HCT116 (cell line): ENCODE results near the gene GALNT11. TPM values are rescaled to one million over a fixed set of nuclear protein-coding genes. Genes with fewer than 3 reads are reported as not detected.

Source experiments
- ATAC-seq: fragments of 200-7000 bp; cut with Tn5 transposase; 2 replicates; pipeline ENCODE4 v1.9.1; 2020; ENCODE audit warnings: mild to moderate bottlenecking, moderate library complexity
- BruUV-seq: library from RNA; stranded (reverse); fragments of 400-500 nt; replicated peaks from 2 replicates; lab custom pipeline; 2021; lab: Mats Ljungman, UMichigan
- CTCF ChIA-PET: fragments of 300-600 bp; sonication (Branson Sonifier 250); formaldehyde crosslinking; loops from one replicate; lab custom pipeline; 2021; ENCODE audit warnings: antibody characterized with exemption; lab: Charles Lee
- POLR2A ChIA-PET: fragments of 300-600, 350-600 bp; sonication (Branson Sonifier 250); formaldehyde crosslinking; loops from one replicate; lab custom pipeline; 2021; ENCODE audit warnings: antibody characterized with exemption; lab: Charles Lee
- RAD21 ChIA-PET, 2 experiments: fragments of 300-600 bp; sonication (Branson Sonifier 250); formaldehyde crosslinking; loops; one replicate each; lab custom pipeline; 2023; ENCODE audit warnings: low total read pairs in 2 of 2; ENCODE audit not compliant: uncharacterized antibody in 2 of 2, unreplicated experiment in 2 of 2, low non-redundant PET in 1 of 2; lab: Charles Lee
- DNase-seq: peaks from one replicate; pipeline ENCODE4 v3.0.0-alpha.2; 2010; ENCODE audit warnings: low read depth, low spot score
- H2AFZ ChIP-seq: fragments of 200-600 bp; shearing (Covaris generic), sonication (generic); 2 replicates; pipeline ENCODE4 v1.6.1; 2017; ENCODE audit warnings: low read depth, mixed run types, mixed read lengths, antibody characterized with exemption, low read length; ENCODE audit not compliant: poor library complexity, severe bottlenecking
- H3K27ac ChIP-seq: 2 replicates; pipeline ENCODE4 v1.5.1; 2012; ENCODE audit warnings: low read depth, low read length
- H3K27me3 ChIP-seq: fragments of 200-600 bp; sonication (generic); 2 replicates; pipeline ENCODE4 v1.6.1; 2016; ENCODE audit warnings: mixed run types, low read length, mixed read lengths; ENCODE audit not compliant: insufficient read depth
- H3K36me3 ChIP-seq, 2 experiments: fragments of 200-500 bp in 1 of 2; fragments of 200-600 bp in 1 of 2; sonication (Bioruptor generic) in 1 of 2; sonication (generic) in 1 of 2; 2 replicates each; pipeline versions ENCODE4 v1.5.1 to v1.6.1; 2014 to 2016; ENCODE audit warnings: low read length in 2 of 2, inconsistent platforms in 1 of 2, mixed read lengths in 1 of 2, mixed run types in 1 of 2; ENCODE audit not compliant: insufficient read depth in 2 of 2, control insufficient read depth in 1 of 2
- H3K4me1 ChIP-seq, 2 experiments: fragments of 200-600 bp in 1 of 2; sonication (generic) in 1 of 2; 2 replicates each; pipeline versions ENCODE4 v1.5.1 to v1.6.1; 2012 to 2017; ENCODE audit warnings: low read length in 2 of 2, inconsistent platforms in 1 of 2, mild to moderate bottlenecking in 1 of 2, mixed read lengths in 1 of 2, mixed run types in 1 of 2, moderate library complexity in 1 of 2; ENCODE audit not compliant: insufficient read depth in 2 of 2, control insufficient read depth in 1 of 2
- H3K4me2 ChIP-seq: fragments of 200-600 bp; sonication (generic); 2 replicates; pipeline ENCODE4 v1.6.1; 2017; ENCODE audit warnings: mixed run types, low read length, mixed read lengths
- H3K4me3 ChIP-seq, 2 experiments: fragments of 200-600 bp in 1 of 2; sonication (generic) in 1 of 2; replicated peaks in 1 of 2; 2 replicates each; pipeline ENCODE4 v1.5.1; 2011 to 2016; ENCODE audit warnings: low read length in 2 of 2, control low read depth in 1 of 2, low read depth in 1 of 2, mild to moderate bottlenecking in 1 of 2, mixed read lengths in 1 of 2, mixed run types in 1 of 2
- H3K79me2 ChIP-seq: fragments of 200-600 bp; sonication (generic); 2 replicates; pipeline ENCODE4 v1.6.1; 2017; ENCODE audit warnings: mild to moderate bottlenecking, mixed run types, low read length, moderate library complexity, mixed read lengths; ENCODE audit not compliant: insufficient read depth
- H3K9ac ChIP-seq: fragments of 200-600 bp; sonication (generic); 2 replicates; pipeline ENCODE4 v1.6.1; 2016; ENCODE audit warnings: low read length, mixed read lengths
- H3K9me2 ChIP-seq: fragments of 200-600 bp; sonication (generic), shearing (Covaris generic); 2 replicates; pipeline ENCODE4 v1.6.1; 2017; ENCODE audit warnings: mixed run types, mild to moderate bottlenecking, moderate library complexity; ENCODE audit not compliant: insufficient read depth
- H3K9me3 ChIP-seq, 2 experiments: fragments of 200-500 bp in 1 of 2; fragments of 200-600 bp in 1 of 2; sonication (Bioruptor generic) in 1 of 2; sonication (generic) in 1 of 2; 2 replicates each; pipeline ENCODE4 v1.6.1; 2014 to 2017; ENCODE audit warnings: low read length in 2 of 2, mixed read lengths in 2 of 2, inconsistent platforms in 1 of 2, low read depth in 1 of 2, mild to moderate bottlenecking in 1 of 2, mixed run types in 1 of 2, moderate library complexity in 1 of 2; ENCODE audit not compliant: control insufficient read depth in 1 of 2, insufficient read depth in 1 of 2
- H4K20me1 ChIP-seq: fragments of 200-600 bp; sonication (generic), shearing (Covaris generic); 2 replicates; pipeline ENCODE4 v1.6.1; 2017; ENCODE audit warnings: mixed run types, mild to moderate bottlenecking, moderate library complexity; ENCODE audit not compliant: insufficient read depth
- EGR1 ChIP-seq: IDR thresholded peaks from 2 replicates; pipeline ENCODE4 v1.6.1; 2012; ENCODE audit warnings: low read depth
- EZH2phosphoT487 ChIP-seq: fragments of 200-600 bp; IDR thresholded peaks from 2 replicates; pipeline ENCODE4 v1.6.1; 2018; ENCODE audit warnings: antibody characterized with exemption, borderline replicate concordance
- FOSL1 ChIP-seq: IDR thresholded peaks from 2 replicates; pipeline ENCODE4 v1.6.1; 2012; ENCODE audit warnings: low read depth
- POLR2A ChIP-seq: IDR thresholded peaks from 2 replicates; pipeline ENCODE4 v1.7.0; 2011; ENCODE audit warnings: borderline replicate concordance; ENCODE audit not compliant: insufficient read depth, insufficient read length; ENCODE audit errors: extremely low read depth
- POLR2AphosphoS5 ChIP-seq: IDR thresholded peaks from 2 replicates; pipeline ENCODE4 v1.6.1; 2011; ENCODE audit warnings: mild to moderate bottlenecking, low read depth, low read length, moderate library complexity
- SP1 ChIP-seq: IDR thresholded peaks from 2 replicates; pipeline ENCODE4 v1.6.1; 2012; ENCODE audit warnings: low read depth
- SRF ChIP-seq: IDR thresholded peaks from 2 replicates; pipeline ENCODE4 v1.6.1; 2012; ENCODE audit warnings: low read depth
- ZFX ChIP-seq: fragments of 450-650 bp; IDR thresholded peaks from 2 replicates; pipeline ENCODE4 v1.6.1; 2017
- ZNF274 ChIP-seq: fragments of 200-500 bp; sonication (Bioruptor generic); IDR thresholded peaks from 2 replicates; pipeline ENCODE4 v1.6.1; 2014; ENCODE audit warnings: mild to moderate bottlenecking, low read depth, low read length, inconsistent platforms
- intact Hi-C: fragments of 100-400 bp; cut with micrococcal nuclease; formaldehyde crosslinking; loops from 2 replicates; pipeline ENCODE4 v1.10.0; 2022
- total RNA-seq: library from RNA; stranded (reverse); gene quantifications from one replicate; pipeline ENCODE4 v1.2.1, GENCODE V29; 2021; ENCODE audit not compliant: unreplicated experiment
- TF ChIP-seq, protein P1 (sequence below): IDR thresholded peaks from 2 replicates; pipeline ENCODE4 v1.6.1; 2012
- TF ChIP-seq, protein P2 (sequence below): IDR thresholded peaks from 2 replicates; pipeline ENCODE4 v1.6.1; 2012; ENCODE audit warnings: low read depth

The GALNT11 gene
- total RNA-seq, 1 experiment from 2014 or later = 28.9 TPM

DNA sequence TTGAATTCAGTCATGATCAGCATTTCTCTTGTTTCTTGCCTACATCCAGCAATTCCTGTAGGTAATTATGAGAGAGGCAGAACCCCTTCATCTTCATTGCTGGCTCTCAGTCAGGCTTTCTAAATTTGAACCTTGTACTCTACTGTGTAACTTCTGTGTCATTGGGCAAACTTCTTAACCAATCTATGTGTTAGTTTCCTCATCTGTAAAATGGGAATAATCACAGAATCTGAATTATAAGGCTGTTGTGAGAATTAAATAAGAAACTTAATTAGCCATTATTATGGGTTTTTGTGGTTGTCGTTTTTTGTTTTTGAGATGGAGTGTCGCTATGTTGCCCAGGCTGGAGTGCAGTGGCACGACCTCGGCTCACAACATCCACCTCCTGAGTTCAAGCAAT, 11.5 kb upstream of the GALNT11 start:
- Histone ChIP-seq H3K9ac (no peak overlapping the region), H3K9me2 (no peaks in the 10 kb centered on the region), H4K20me1 (no peaks in the 10 kb centered on the region), H2AFZ (no peak overlapping the region), H3K4me2 (no peak overlapping the region), H3K4me1 (no peaks in the 10 kb centered on the region), H3K27me3 (no peaks in the 10 kb centered on the region), H3K27ac (no peak overlapping the region), H3K79me2 (no peaks in the 10 kb centered on the region), H3K9me3 (no peaks in the 10 kb centered on the region)
- BruUV-seq = no TSS peak
- CTCF ChIA-PET = no interaction called here
- no peak for TF ChIP-seq POLR2AphosphoS5
- TF ChIP-seq ZNF274 = no peak
- TF ChIP-seq FOSL1 = no peak
- TF ChIP-seq, protein P1, sequence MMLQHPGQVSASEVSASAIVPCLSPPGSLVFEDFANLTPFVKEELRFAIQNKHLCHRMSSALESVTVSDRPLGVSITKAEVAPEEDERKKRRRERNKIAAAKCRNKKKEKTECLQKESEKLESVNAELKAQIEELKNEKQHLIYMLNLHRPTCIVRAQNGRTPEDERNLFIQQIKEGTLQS = no peak
- no peak for TF ChIP-seq EZH2phosphoT487
- no peak for TF ChIP-seq POLR2A
- TF ChIP-seq, all 23 proteins: peak for 0
- Histone ChIP-seq H3K36me3 (no peaks in the 10 kb centered on the region), H3K4me3 (no peak overlapping the region)
- POLR2A ChIA-PET = no interaction called here
- intact Hi-C loops = no loop called here
- RAD21 ChIA-PET = no interaction called here
- DNase-seq (no peak), ATAC-seq (no peak)

DNA sequence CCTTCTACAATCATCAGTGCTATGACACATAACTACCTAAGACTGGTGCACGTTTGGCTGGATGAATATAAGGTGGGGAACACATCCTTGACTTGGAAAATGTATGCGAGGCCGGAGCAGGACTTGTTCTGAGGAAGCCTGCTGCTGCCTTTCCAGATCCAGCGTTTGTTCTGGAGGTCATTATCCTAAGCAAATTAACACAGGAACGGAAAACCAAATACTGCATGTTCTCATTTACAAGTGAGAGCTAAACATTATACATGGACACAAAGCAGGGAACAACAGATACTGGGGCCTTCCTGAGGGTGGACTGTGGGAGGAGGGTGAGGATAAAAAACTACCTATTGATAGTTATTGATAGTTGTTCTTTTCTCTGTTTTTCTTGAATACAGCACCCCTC, 10.8 kb upstream of the GALNT11 start:
- no peaks in the 10 kb centered on the region for H3K9me2 ChIP-seq
- H3K9ac ChIP-seq = no peak overlapping the region
- no peaks in the 10 kb centered on the region for H3K9me3 ChIP-seq
- intact Hi-C loops = no loop called here
- no peaks in the 10 kb centered on the region for H4K20me1 ChIP-seq
- BruUV-seq = no TSS peak
- H3K36me3 ChIP-seq = no peaks in the 10 kb centered on the region
- H3K4me1 ChIP-seq = no peaks in the 10 kb centered on the region
- H3K4me2 ChIP-seq = no peak overlapping the region
- H3K27ac ChIP-seq = no peak overlapping the region
- no peak for TF ChIP-seq EGR1
- TF ChIP-seq SP1 = no peak
- no peak for TF ChIP-seq SRF
- TF ChIP-seq ZNF274 = no peak
- TF ChIP-seq ZFX = no peak
- TF ChIP-seq, protein P2, sequence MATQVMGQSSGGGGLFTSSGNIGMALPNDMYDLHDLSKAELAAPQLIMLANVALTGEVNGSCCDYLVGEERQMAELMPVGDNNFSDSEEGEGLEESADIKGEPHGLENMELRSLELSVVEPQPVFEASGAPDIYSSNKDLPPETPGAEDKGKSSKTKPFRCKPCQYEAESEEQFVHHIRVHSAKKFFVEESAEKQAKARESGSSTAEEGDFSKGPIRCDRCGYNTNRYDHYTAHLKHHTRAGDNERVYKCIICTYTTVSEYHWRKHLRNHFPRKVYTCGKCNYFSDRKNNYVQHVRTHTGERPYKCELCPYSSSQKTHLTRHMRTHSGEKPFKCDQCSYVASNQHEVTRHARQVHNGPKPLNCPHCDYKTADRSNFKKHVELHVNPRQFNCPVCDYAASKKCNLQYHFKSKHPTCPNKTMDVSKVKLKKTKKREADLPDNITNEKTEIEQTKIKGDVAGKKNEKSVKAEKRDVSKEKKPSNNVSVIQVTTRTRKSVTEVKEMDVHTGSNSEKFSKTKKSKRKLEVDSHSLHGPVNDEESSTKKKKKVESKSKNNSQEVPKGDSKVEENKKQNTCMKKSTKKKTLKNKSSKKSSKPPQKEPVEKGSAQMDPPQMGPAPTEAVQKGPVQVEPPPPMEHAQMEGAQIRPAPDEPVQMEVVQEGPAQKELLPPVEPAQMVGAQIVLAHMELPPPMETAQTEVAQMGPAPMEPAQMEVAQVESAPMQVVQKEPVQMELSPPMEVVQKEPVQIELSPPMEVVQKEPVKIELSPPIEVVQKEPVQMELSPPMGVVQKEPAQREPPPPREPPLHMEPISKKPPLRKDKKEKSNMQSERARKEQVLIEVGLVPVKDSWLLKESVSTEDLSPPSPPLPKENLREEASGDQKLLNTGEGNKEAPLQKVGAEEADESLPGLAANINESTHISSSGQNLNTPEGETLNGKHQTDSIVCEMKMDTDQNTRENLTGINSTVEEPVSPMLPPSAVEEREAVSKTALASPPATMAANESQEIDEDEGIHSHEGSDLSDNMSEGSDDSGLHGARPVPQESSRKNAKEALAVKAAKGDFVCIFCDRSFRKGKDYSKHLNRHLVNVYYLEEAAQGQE = no peak
- ATAC-seq (no peak), DNase-seq (no peak)
- ChIA-PET RAD21 (no interaction called here), CTCF (no interaction called here), POLR2A (no interaction called here)
- no peaks in the 10 kb centered on the region for H3K27me3 ChIP-seq
- no peak overlapping the region for H3K4me3 ChIP-seq
- H2AFZ ChIP-seq = no peak overlapping the region
- H3K79me2 ChIP-seq = no peaks in the 10 kb centered on the region
